PC-3 (cell line): ENCODE data around the gene NCMAP.

Experiments
- CTCF ChIP-seq: fragments of 300-600 bp; sonication (generic); conservative IDR thresholded peaks from 2 replicates; pipeline ENCODE4 v1.5.1; 2017; ENCODE audit warnings: antibody characterized with exemption, low read depth, mild to moderate bottlenecking, low read length
- EZH2 ChIP-seq: fragments of 300-600 bp; sonication (generic); IDR thresholded peaks from one replicate; pipeline ENCODE4 v1.6.1; 2017; ENCODE audit warnings: antibody characterized with exemption, mild to moderate bottlenecking, low read length; ENCODE audit not compliant: unreplicated experiment
- EZH2phosphoT487 ChIP-seq: fragments of 300-600 bp; sonication (generic); IDR thresholded peaks from 2 replicates; pipeline ENCODE4 v1.6.1; 2018; ENCODE audit warnings: mild to moderate bottlenecking, antibody characterized with exemption, low read length, borderline replicate concordance

- TF ChIP-seq CTCF = no peak
- no peak for TF ChIP-seq EZH2
- TF ChIP-seq EZH2phosphoT487 = no peak
Observed at GRCh38 chr1:24526045-24526444, 29.8 kb upstream of the NCMAP start.
